Left ventricle myocardium inferior (tissue), 1 donor: ENCODE measurements around the gene PRR20B. TPM values are rescaled to one million over a fixed set of nuclear protein-coding genes. Genes with fewer than 3 reads are reported as not detected.
"Not testable (repeated sequence)": the region's sequence is repeated elsewhere in the genome, so short reads cannot be mapped to it uniquely, and the experiment has no call there.

Experiments
- DNase-seq: peaks from one replicate; pipeline ENCODE4 v3.0.0-alpha.2; 2020
- H3K27ac ChIP-seq: fragments of 200-600 bp; replicated peaks from 2 replicates; pipeline ENCODE4 v1.8.0; 2021
- H3K27me3 ChIP-seq: fragments of 200-600 bp; 2 replicates; pipeline ENCODE4 v1.8.0; 2021; ENCODE audit warnings: low read depth
- H3K36me3 ChIP-seq: fragments of 200-600 bp; 2 replicates; pipeline ENCODE4 v1.8.0; 2021
- H3K4me1 ChIP-seq: fragments of 200-600 bp; 2 replicates; pipeline ENCODE4 v1.8.0; 2021
- H3K4me3 ChIP-seq: fragments of 200-600 bp; 2 replicates; pipeline ENCODE4 v1.8.0; 2021; ENCODE audit warnings: mild to moderate bottlenecking, moderate library complexity
- H3K9me3 ChIP-seq: fragments of 200-600 bp; replicated peaks from 2 replicates; pipeline ENCODE4 v1.8.0; 2021
- CTCF ChIP-seq: fragments of 200-600 bp; IDR thresholded peaks from 2 replicates; pipeline ENCODE4 v1.8.0; 2021; ENCODE audit warnings: antibody characterized with exemption, mild to moderate bottlenecking, borderline replicate concordance
- intact Hi-C: fragments of 100-400 bp; cut with micrococcal nuclease; formaldehyde crosslinking; loops from one replicate; pipeline ENCODE4 v1.11.0; 2022
- total RNA-seq: library from RNA; stranded (reverse); fragmentation: NEBNext Ultra II Directional; extraction: Animal tissue kit (Norgen Biotek cat#: 25700); gene quantifications from one replicate; pipeline ENCODE4 v1.2.1, GENCODE V29; 2021
- donor health status: DM: no; HTN: yes; CAD: no; lungs with severe emphysema.

PRR20B gene
- total RNA-seq, 1 donor from 2014 or later: not detected

- DNase-seq: no peak
- Histone ChIP-seq H3K4me3 (no peak overlapping the region), H3K36me3 (no peaks in the 10 kb centered on the region), H3K4me1 (no peaks in the 10 kb centered on the region), H3K27ac (no peak overlapping the region), H3K9me3 (no peaks in the 10 kb centered on the region), H3K27me3 (no peaks in the 10 kb centered on the region)
- TF ChIP-seq CTCF: no peak
- intact Hi-C loops: no loop called here
Measured at GRCh38 chr13:57138988-57139387, 8.3 kb upstream of the PRR20B start.

GRCh38 chr13:57139781-57140180 is 7.5 kb upstream of the PRR20B start:
- H3K4me1 ChIP-seq, intact Hi-C loops, H3K27me3 ChIP-seq, DNase-seq, H3K36me3 ChIP-seq, H3K27ac ChIP-seq, H3K4me3 ChIP-seq, H3K9me3 ChIP-seq: not testable (repeated sequence)

GRCh38 chr13:57140235-57140968 is 6.9 kb upstream of the PRR20B start, which contains the start of gene PRR20A:
PRR20A (plus strand) TSS chr13:57140918; CDS start chr13:57141305, 387 bp downstream.
- H3K27ac ChIP-seq, H3K4me3 ChIP-seq, H3K9me3 ChIP-seq, H3K36me3 ChIP-seq, H3K27me3 ChIP-seq, H3K4me1 ChIP-seq, DNase-seq, intact Hi-C loops: not testable (repeated sequence)

- not testable (repeated sequence) for H3K27ac ChIP-seq
Measured at GRCh38 chr13:57148106-57148505, 818 bp downstream of the PRR20B start.

GRCh38 chr13:57153761-57154160 is 6.5 kb downstream of the PRR20B start, which contains the start of gene PRR20C:
PRR20C (plus strand) TSS chr13:57154061; CDS start chr13:57154448, 387 bp downstream.
- H3K36me3 ChIP-seq, H3K4me1 ChIP-seq, DNase-seq, intact Hi-C loops, H3K27ac ChIP-seq, H3K27me3 ChIP-seq, H3K9me3 ChIP-seq, H3K4me3 ChIP-seq: not testable (repeated sequence)

More at GRCh38 chr13:57148106-57148505, 818 bp downstream of the PRR20B start:
- H3K27me3 ChIP-seq, H3K4me3 ChIP-seq, H3K4me1 ChIP-seq, H3K9me3 ChIP-seq, H3K36me3 ChIP-seq, DNase-seq, intact Hi-C loops: not testable (repeated sequence)

GRCh38 chr13:57160332-57160731 is 13.0 kb downstream of the PRR20B start, which contains the start of gene PRR20D:
PRR20D (plus strand) TSS chr13:57160632; CDS start chr13:57161019, 387 bp downstream.
- H3K27me3 ChIP-seq, H3K27ac ChIP-seq, H3K36me3 ChIP-seq, H3K4me3 ChIP-seq, H3K9me3 ChIP-seq, H3K4me1 ChIP-seq, DNase-seq, intact Hi-C loops: not testable (repeated sequence)

- H3K27me3 ChIP-seq, H3K9me3 ChIP-seq, H3K27ac ChIP-seq, H3K4me3 ChIP-seq, intact Hi-C loops, H3K4me1 ChIP-seq, H3K36me3 ChIP-seq, DNase-seq: not testable (repeated sequence)
Measured at GRCh38 chr13:57166897-57167296, 19.6 kb downstream of the PRR20B start, which contains the start of gene PRR20E. PRR20E (plus strand) TSS chr13:57167197; CDS start chr13:57167584, 387 bp downstream.

- Histone ChIP-seq H3K9me3 (peaks cover 21% of the 10 kb centered on the region), H3K4me1 (no peaks in the 10 kb centered on the region), H3K4me3 (no peak overlapping the region), H3K36me3 (no peaks in the 10 kb centered on the region), H3K27ac (no peak overlapping the region), H3K27me3 (no peaks in the 10 kb centered on the region)
- no peak for TF ChIP-seq CTCF
- intact Hi-C loops: no loop called here
- no peak for DNase-seq
Measured at GRCh38 chr13:57191667-57192066, 44.4 kb downstream of the PRR20B start.

Other genes with a start within 250 kb of the PRR20B start
- gene PRR20A, start 6.6 kb upstream of the PRR20B start, total RNA-seq: not detected
- not detected for gene PRR20C, start 6.6 kb downstream of the PRR20B start, total RNA-seq
- not detected for gene PRR20D, start 13.1 kb downstream of the PRR20B start, total RNA-seq
- gene PRR20E, start 19.7 kb downstream of the PRR20B start, total RNA-seq: not detected